Dedifferentiated amniotic fluid mesenchymal stem cell (primary cell): Measurements from ENCODE around the gene AUH.
"Not testable (repeated sequence)": the region's sequence is repeated elsewhere in the genome, so short reads cannot be mapped to it uniquely, and the experiment has no call there.

Experiments
- DNase-seq: peaks from one replicate; pipeline ENCODE4 v3.0.0-alpha.2; 2016; ENCODE audit errors: extremely low spot score

The AUH gene

GRCh38 chr9:91361291-91362050, at the start of gene AUH:
TSS of gene AUH (minus strand) at chr9:91361918. CDS start at chr9:91361889, 29 bp downstream.
- DNase-seq: peak; percentile 65

GRCh38 chr9:91411096-91411771, 49.5 kb upstream of the AUH start:
- no peak for DNase-seq

GRCh38 chr9:91410161-91410560, 48.4 kb upstream of the AUH start:
- DNase-seq: no peak

- DNase-seq: no peak
Measured at GRCh38 chr9:91408475-91408874, 46.8 kb upstream of the AUH start.

- DNase-seq: no peak
Measured at GRCh38 chr9:91407580-91408318, 46.0 kb upstream of the AUH start.

- no peak for DNase-seq
Measured at GRCh38 chr9:91405343-91406077, 43.8 kb upstream of the AUH start.

GRCh38 chr9:91403665-91404543, 42.2 kb upstream of the AUH start:
- DNase-seq: no peak

- no peak for DNase-seq
Measured at GRCh38 chr9:91398926-91399325, 37.2 kb upstream of the AUH start.

GRCh38 chr9:91395553-91396471, 34.1 kb upstream of the AUH start:
- peak; percentile 71 for DNase-seq

- no peak for DNase-seq
Measured at GRCh38 chr9:91395106-91395552, 33.4 kb upstream of the AUH start.

- no peak for DNase-seq
Measured at GRCh38 chr9:91393826-91394225, 32.1 kb upstream of the AUH start.

- no peak for DNase-seq
Measured at GRCh38 chr9:91392435-91392834, 30.7 kb upstream of the AUH start.

- DNase-seq: no peak
Measured at GRCh38 chr9:91391818-91392217, 30.1 kb upstream of the AUH start.

GRCh38 chr9:91391412-91391811, 29.7 kb upstream of the AUH start:
- no peak for DNase-seq

- not testable (repeated sequence) for DNase-seq
Measured at GRCh38 chr9:91389686-91390085, 28.0 kb upstream of the AUH start.

- DNase-seq: no peak
Measured at GRCh38 chr9:91386765-91387164, 25.0 kb upstream of the AUH start.

- no peak for DNase-seq
Measured at GRCh38 chr9:91384954-91385353, 23.2 kb upstream of the AUH start.

- DNase-seq: no peak
Measured at GRCh38 chr9:91383577-91383976, 21.9 kb upstream of the AUH start.

GRCh38 chr9:91382298-91382697, 20.6 kb upstream of the AUH start:
- DNase-seq: no peak

- no peak for DNase-seq
Measured at GRCh38 chr9:91379426-91379825, 17.7 kb upstream of the AUH start.
